ENCODE results near the gene SRPRB.

Gene SRPRB

DNA sequence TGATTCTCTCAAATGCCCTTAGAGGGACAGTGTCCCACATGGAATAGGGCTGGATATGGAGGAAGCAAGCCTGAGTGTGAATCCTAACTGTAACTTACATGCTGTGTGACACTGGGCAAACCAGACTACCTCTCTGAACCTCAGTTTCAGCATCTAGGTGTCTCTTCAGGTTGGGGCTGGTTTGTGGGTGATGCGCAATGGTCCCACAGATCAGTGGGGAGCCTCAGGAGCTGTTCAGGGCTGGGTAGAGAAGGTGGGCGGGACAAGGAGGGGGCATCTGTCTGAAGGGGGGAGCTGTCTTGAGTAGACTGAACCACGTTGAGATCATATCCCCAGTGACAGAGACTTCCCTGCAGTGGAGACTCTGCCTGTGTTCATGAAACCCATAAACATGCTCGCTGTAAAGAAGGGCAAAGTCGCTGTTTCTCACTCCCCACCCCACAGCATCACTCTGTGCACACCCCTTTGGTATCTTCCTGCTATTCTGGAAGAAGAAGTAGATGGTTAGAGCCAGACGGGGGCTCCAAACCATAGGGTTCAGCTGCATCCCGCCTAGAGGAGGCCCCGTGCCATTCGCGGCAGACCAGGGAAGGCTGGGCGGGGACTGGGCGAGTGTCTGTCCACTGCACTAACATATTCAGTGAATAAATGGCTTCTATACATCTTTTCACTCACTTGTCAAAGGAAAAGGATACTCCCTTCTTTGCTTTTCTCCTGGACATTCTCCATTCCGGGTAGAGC lies 28.4 kb downstream of the SRPRB start:
- peak in 1 of 2 experiments; percentile 26 for DNase-seq (ENCODE audit: low read depth in 1 of 2, low spot score in 1 of 2)
- no peak for TF ChIP-seq GABPA (IDR thresholded peaks at IDR 0.05; ENCODE audit: low read depth)
- no peak for TF ChIP-seq SPI1 (IDR thresholded peaks at IDR 0.05; ENCODE audit: borderline replicate concordance, low read depth)
- TF ChIP-seq, protein P1, sequence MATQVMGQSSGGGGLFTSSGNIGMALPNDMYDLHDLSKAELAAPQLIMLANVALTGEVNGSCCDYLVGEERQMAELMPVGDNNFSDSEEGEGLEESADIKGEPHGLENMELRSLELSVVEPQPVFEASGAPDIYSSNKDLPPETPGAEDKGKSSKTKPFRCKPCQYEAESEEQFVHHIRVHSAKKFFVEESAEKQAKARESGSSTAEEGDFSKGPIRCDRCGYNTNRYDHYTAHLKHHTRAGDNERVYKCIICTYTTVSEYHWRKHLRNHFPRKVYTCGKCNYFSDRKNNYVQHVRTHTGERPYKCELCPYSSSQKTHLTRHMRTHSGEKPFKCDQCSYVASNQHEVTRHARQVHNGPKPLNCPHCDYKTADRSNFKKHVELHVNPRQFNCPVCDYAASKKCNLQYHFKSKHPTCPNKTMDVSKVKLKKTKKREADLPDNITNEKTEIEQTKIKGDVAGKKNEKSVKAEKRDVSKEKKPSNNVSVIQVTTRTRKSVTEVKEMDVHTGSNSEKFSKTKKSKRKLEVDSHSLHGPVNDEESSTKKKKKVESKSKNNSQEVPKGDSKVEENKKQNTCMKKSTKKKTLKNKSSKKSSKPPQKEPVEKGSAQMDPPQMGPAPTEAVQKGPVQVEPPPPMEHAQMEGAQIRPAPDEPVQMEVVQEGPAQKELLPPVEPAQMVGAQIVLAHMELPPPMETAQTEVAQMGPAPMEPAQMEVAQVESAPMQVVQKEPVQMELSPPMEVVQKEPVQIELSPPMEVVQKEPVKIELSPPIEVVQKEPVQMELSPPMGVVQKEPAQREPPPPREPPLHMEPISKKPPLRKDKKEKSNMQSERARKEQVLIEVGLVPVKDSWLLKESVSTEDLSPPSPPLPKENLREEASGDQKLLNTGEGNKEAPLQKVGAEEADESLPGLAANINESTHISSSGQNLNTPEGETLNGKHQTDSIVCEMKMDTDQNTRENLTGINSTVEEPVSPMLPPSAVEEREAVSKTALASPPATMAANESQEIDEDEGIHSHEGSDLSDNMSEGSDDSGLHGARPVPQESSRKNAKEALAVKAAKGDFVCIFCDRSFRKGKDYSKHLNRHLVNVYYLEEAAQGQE (IDR thresholded peaks at IDR 0.05; ENCODE audit: insufficient replicate concordance, low read depth), result no peak
- TF ChIP-seq POLR2AphosphoS5 (IDR thresholded peaks at IDR 0.05; ENCODE audit: low read depth), result no peak
- TF ChIP-seq, protein P2, sequence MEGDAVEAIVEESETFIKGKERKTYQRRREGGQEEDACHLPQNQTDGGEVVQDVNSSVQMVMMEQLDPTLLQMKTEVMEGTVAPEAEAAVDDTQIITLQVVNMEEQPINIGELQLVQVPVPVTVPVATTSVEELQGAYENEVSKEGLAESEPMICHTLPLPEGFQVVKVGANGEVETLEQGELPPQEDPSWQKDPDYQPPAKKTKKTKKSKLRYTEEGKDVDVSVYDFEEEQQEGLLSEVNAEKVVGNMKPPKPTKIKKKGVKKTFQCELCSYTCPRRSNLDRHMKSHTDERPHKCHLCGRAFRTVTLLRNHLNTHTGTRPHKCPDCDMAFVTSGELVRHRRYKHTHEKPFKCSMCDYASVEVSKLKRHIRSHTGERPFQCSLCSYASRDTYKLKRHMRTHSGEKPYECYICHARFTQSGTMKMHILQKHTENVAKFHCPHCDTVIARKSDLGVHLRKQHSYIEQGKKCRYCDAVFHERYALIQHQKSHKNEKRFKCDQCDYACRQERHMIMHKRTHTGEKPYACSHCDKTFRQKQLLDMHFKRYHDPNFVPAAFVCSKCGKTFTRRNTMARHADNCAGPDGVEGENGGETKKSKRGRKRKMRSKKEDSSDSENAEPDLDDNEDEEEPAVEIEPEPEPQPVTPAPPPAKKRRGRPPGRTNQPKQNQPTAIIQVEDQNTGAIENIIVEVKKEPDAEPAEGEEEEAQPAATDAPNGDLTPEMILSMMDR (IDR thresholded peaks at IDR 0.05; ENCODE audit: insufficient read depth, low read length), result no peak

DNA sequence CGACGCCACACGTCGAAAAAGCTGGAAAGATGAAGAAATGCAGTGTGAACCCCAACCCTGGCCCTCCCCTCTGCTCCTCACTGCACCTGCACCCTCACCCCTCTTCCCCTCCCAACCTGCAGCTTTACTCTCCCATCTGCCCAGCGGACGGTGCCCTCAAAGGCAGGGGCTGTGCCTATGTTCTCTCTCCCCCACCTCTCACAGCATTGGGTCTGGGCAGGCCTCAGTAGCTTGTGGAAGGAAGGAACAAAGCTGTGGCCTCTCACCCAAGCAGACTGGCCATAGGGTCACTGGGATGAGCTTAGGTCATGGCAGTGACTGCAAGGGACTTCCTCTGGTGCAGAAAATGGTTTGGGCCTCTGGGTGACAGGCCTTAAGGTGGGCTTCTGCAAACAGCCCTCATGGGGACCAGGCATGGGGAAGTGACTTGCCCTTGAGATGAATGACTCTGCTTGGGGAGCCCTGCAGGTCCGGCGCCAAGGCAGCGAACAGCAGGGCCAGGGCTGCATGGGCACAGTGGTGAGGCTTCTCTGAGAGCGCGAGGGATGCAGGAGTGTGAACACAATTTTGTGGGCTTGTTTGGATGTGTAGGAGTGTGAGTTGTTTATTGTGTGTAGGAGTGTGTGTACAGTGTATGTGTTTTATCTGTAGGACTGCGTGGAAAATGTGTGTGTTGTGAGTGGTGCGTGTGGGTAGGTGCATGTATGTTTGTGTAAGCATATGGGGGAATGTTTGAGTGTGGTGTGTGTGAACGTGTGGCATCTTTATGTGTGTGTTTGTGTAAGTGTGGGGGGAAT lies 29.2 kb downstream of the SRPRB start:
- no peak for DNase-seq (ENCODE audit: low read depth in 1 of 2, low spot score in 1 of 2)

More for the DNA sequence above, 28.4 kb downstream of the SRPRB start:
- Histone ChIP-seq H3K27me3 (ENCODE audit: insufficient read depth, poor library complexity, severe bottlenecking) (no peaks in the 10 kb centered on the region), H3K27ac (replicated peaks) (no peak overlapping the region), H3K4me3 (replicated peaks; ENCODE audit: insufficient read depth, low read length) (no peak overlapping the region)

DNA sequence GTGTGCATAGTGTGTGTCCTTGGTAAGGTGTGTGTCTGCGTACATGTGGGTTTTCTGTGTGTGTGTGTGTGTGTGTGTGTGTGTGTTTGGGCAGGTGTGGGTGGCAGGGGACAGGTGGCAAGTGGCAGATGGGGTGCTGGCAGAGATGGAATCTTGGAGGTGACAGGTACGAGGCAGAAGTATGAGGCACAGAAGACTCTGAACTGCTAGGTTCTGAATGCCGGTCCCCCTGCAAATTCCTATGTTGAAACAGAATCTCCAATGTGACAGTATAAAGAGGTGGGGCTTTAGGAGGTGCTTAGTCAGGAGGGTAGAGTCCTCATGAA lies 29.8 kb downstream of the SRPRB start:
- H3K4me3 ChIP-seq (replicated peaks; ENCODE audit: insufficient read depth, low read length), result no peak overlapping the region
- DNase-seq (ENCODE audit: low read depth in 1 of 2, low spot score in 1 of 2), result no peak
- no peaks in the 10 kb centered on the region for H3K27me3 ChIP-seq (ENCODE audit: insufficient read depth, poor library complexity, severe bottlenecking)
- TF ChIP-seq, protein P2 (IDR thresholded peaks at IDR 0.05; ENCODE audit: insufficient read depth, low read length), result no peak
- TF ChIP-seq POLR2AphosphoS5 (IDR thresholded peaks at IDR 0.05; ENCODE audit: low read depth) (no peak), SPI1 (IDR thresholded peaks at IDR 0.05; ENCODE audit: borderline replicate concordance, low read depth) (no peak), GABPA (IDR thresholded peaks at IDR 0.05; ENCODE audit: low read depth) (no peak)
- TF ChIP-seq, protein P1 (IDR thresholded peaks at IDR 0.05; ENCODE audit: insufficient replicate concordance, low read depth), result no peak
- no peak overlapping the region for H3K27ac ChIP-seq (replicated peaks)

More for the DNA sequence above, 29.2 kb downstream of the SRPRB start:
- H3K4me3 ChIP-seq (replicated peaks; ENCODE audit: insufficient read depth, low read length), result no peak overlapping the region
- H3K27me3 ChIP-seq (ENCODE audit: insufficient read depth, poor library complexity, severe bottlenecking), result no peaks in the 10 kb centered on the region
- TF ChIP-seq GABPA (IDR thresholded peaks at IDR 0.05; ENCODE audit: low read depth), result no peak
- H3K27ac ChIP-seq (replicated peaks), result no peak overlapping the region

DNA sequence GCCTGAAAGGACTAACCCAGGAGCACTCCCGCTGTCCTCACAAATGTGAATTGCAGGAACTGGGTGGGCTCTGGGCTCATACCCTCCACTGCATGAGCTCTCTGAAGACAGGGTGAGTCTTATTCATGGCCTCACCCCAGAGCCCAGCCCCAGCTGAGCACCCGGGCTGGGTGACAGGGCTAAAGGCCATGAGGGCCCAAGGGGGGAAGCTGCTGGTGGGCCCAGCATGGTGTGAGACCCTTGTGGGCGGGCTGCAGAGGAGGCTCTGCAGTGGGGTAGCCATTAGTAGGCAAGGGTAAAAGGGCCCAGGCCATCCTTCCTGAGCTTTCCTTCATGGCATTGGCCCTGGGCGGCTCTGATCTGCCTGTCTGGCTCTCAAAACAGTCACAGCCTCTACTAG lies 30.3 kb downstream of the SRPRB start:
- no peaks in the 10 kb centered on the region for H3K27me3 ChIP-seq (ENCODE audit: insufficient read depth, poor library complexity, severe bottlenecking)
- no peak overlapping the region for H3K27ac ChIP-seq (replicated peaks)
- no peak overlapping the region for H3K4me3 ChIP-seq (replicated peaks; ENCODE audit: insufficient read depth, low read length)
- no peak for DNase-seq (ENCODE audit: low read depth in 1 of 2, low spot score in 1 of 2)
- TF ChIP-seq, protein P2 (IDR thresholded peaks at IDR 0.05; ENCODE audit: insufficient read depth, low read length), result no peak
- TF ChIP-seq, protein P1 (IDR thresholded peaks at IDR 0.05; ENCODE audit: insufficient replicate concordance, low read depth), result no peak
- no peak for TF ChIP-seq GABPA (IDR thresholded peaks at IDR 0.05; ENCODE audit: low read depth)
- no peak for TF ChIP-seq SPI1 (IDR thresholded peaks at IDR 0.05; ENCODE audit: borderline replicate concordance, low read depth)
- TF ChIP-seq POLR2AphosphoS5 (IDR thresholded peaks at IDR 0.05; ENCODE audit: low read depth), result no peak

Measured in HL-60 (cell line).